ENCODE data around the gene TRAPPC2L. TPM values are rescaled to one million over a fixed set of nuclear protein-coding genes. Genes with fewer than 3 reads are reported as not detected.

TRAPPC2L gene
- total and polyA plus RNA-seq, 5 donors from 2014 or later, result 49.5 to 164 (median 126) TPM

DNA sequence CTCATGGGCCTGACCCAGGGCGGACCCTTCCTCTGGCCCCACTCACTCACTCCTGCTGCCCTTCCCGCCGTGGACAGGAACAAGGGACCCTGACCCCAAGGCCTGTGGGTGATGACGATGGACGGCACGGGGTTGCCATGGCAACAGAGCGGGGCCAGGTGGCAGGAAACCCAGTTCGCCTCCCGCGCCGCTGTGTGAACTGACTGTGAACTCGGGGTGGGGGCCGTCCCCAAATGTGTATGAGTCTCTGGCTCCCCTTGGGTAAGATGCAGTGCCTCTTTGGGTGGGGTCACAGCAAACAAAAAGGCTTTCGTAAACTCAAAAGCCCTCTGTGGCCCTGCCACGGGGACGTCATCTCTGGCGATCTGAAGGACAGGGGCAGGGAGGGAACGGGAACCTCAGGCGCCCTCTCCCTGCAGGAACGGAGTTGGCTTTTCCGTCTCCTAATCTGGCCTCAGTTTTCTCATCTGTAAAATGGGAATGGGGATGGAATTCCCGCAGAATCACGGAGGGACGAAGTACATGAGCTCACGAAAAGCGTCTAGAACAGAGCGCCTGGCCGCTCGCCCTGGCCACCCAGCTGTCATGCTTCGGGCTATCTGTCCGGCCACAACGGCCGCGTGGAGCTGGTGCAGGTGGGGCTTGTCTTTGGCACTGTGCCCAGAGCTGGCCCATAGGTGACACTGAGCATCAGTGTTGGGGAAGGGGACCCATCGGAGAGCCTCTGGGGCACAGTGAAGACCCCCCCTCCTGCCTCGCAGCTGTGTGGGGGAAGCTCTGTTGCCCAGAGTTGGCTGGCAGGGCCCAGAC, 54.4 kb downstream of the TRAPPC2L start:
- ATAC-seq (ENCODE audit: low read depth in 2 of 2), result no peak
- no peaks in the 10 kb centered on the region for H3K36me3 ChIP-seq (ENCODE audit: control insufficient read depth, insufficient read depth, low read length)
- H3K27me3 Mint-ChIP-seq, result peaks cover 5% of the 10 kb centered on the region
- no peaks in the 10 kb centered on the region for H3K4me1 Mint-ChIP-seq
- H3K4me1 ChIP-seq (ENCODE audit: control insufficient read depth, insufficient read depth, low read length, poor library complexity, severe bottlenecking), result no peaks in the 10 kb centered on the region
- H3K27ac Mint-ChIP-seq, result peak overlapping the region in 1 of 3 donors; percentile 26
- no peak overlapping the region for H3K4me3 Mint-ChIP-seq
- H3K9me3 ChIP-seq (ENCODE audit: control insufficient read depth in 2 of 2, low read length in 2 of 2), result no peaks in the 10 kb centered on the region
- no peaks in the 10 kb centered on the region for H3K9me3 Mint-ChIP-seq
- H3K27ac ChIP-seq (ENCODE audit: insufficient read depth, low read length, poor library complexity, severe bottlenecking), result no peak overlapping the region
- H3K4me3 ChIP-seq (ENCODE audit: low read depth, low read length), result no peak overlapping the region
- no peaks in the 10 kb centered on the region for H3K27me3 ChIP-seq (ENCODE audit: control insufficient read depth, insufficient read depth, low read length)
- H3K36me3 Mint-ChIP-seq, result no peaks in the 10 kb centered on the region
- DNase-seq, result no peak

DNA sequence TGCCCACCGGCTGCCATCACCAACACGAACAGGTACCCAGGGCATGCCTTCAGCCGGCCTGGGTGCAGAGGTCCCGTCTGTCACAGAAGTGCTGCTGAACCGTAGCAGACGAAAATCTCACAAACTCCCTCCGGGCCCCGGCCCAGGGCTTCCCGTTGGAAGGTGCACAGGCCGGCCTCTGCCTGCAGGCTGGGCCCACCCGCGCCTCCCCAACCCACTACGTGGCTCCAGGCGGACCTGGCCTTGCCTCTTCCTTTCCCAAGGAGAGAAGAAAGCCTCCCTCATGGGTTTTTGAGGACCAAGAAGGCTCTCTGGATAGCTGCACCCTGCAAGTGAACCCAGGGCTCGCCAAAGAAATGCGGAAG, 55.0 kb downstream of the TRAPPC2L start:
- H3K27me3 Mint-ChIP-seq, result peaks cover 5% of the 10 kb centered on the region
- Histone ChIP-seq H3K9me3 (ENCODE audit: control insufficient read depth in 2 of 2, low read length in 2 of 2) (no peaks in the 10 kb centered on the region), H3K27ac (ENCODE audit: insufficient read depth, low read length, poor library complexity, severe bottlenecking) (no peak overlapping the region), H3K36me3 (ENCODE audit: control insufficient read depth, insufficient read depth, low read length) (no peaks in the 10 kb centered on the region), H3K4me3 (ENCODE audit: low read depth, low read length) (no peak overlapping the region), H3K27me3 (ENCODE audit: control insufficient read depth, insufficient read depth, low read length) (no peaks in the 10 kb centered on the region), H3K4me1 (ENCODE audit: control insufficient read depth, insufficient read depth, low read length, poor library complexity, severe bottlenecking) (no peaks in the 10 kb centered on the region)
- DNase-seq, result no peak
- no peak for ATAC-seq (ENCODE audit: low read depth in 2 of 2)
- no peak overlapping the region for H3K4me3 Mint-ChIP-seq
- H3K4me1 Mint-ChIP-seq, result no peaks in the 10 kb centered on the region
- H3K36me3 Mint-ChIP-seq, result no peaks in the 10 kb centered on the region
- H3K27ac Mint-ChIP-seq, result no peak overlapping the region
- H3K9me3 Mint-ChIP-seq, result no peaks in the 10 kb centered on the region

Other genes starting within 250 kb of the TRAPPC2L start
- gene IL17C, start 218.6 kb upstream of the TRAPPC2L start, total RNA-seq, result 1.2 TPM
- not detected for gene IL17C, start 218.6 kb upstream of the TRAPPC2L start, polyA plus RNA-seq
- 351 TPM for gene CYBA, start 206.1 kb upstream of the TRAPPC2L start, total RNA-seq
- gene CYBA, start 206.1 kb upstream of the TRAPPC2L start, polyA plus RNA-seq, result 100 to 1,000 TPM; 707 to 964 (median 782) TPM
- 59.7 TPM for gene MVD, start 194.0 kb upstream of the TRAPPC2L start, total RNA-seq
- 10 to 100 TPM; 19.6 to 27.8 (median 21.9) TPM for gene MVD, start 194.0 kb upstream of the TRAPPC2L start, polyA plus RNA-seq
- gene SNAI3, start 170.6 kb upstream of the TRAPPC2L start, total RNA-seq, result 10.4 TPM
- 10 to 100 TPM; 13.5 to 17.4 (median 16.5) TPM for gene SNAI3, start 170.6 kb upstream of the TRAPPC2L start, polyA plus RNA-seq
- gene RNF166, start 150.7 kb upstream of the TRAPPC2L start, total RNA-seq, result 420 TPM
- gene RNF166, start 150.7 kb upstream of the TRAPPC2L start, polyA plus RNA-seq, result 100 to 1,000 TPM in 1 of 4 donors, 10 to 100 TPM in 3; 63.6 to 118 (median 97.3) TPM
- 26.0 TPM for gene CTU2, start 150.6 kb upstream of the TRAPPC2L start, total RNA-seq
- gene CTU2, start 150.6 kb upstream of the TRAPPC2L start, polyA plus RNA-seq, result 10 to 100 TPM; 11.8 to 14.0 (median 12.6) TPM
- 337 TPM for gene PIEZO1, start 71.9 kb upstream of the TRAPPC2L start, total RNA-seq
- 10 to 100 TPM; 18.1 to 23.6 (median 19.9) TPM for gene PIEZO1, start 71.9 kb upstream of the TRAPPC2L start, polyA plus RNA-seq
- 4.8 TPM for gene CDT1, start 53.3 kb upstream of the TRAPPC2L start, total RNA-seq
- 1 to 10 TPM in 2 of 4 donors, under 1 TPM in 2; 0.60 to 1.4 (median 1.2) TPM for gene CDT1, start 53.3 kb upstream of the TRAPPC2L start, polyA plus RNA-seq
- 145 TPM for gene APRT, start 45.2 kb upstream of the TRAPPC2L start, total RNA-seq
- gene APRT, start 45.2 kb upstream of the TRAPPC2L start, polyA plus RNA-seq, result 100 to 1,000 TPM; 370 to 489 (median 443) TPM
- 63.1 TPM for gene GALNS, start 180 bp upstream of the TRAPPC2L start, total RNA-seq
- gene GALNS, start 180 bp upstream of the TRAPPC2L start, polyA plus RNA-seq, result 10 to 100 TPM in 3 of 4 donors, 1 to 10 TPM in 1; 8.1 to 13.9 (median 11.3) TPM
- not detected for gene PABPN1L, start 9.5 kb downstream of the TRAPPC2L start, total RNA-seq
- gene PABPN1L, start 9.5 kb downstream of the TRAPPC2L start, polyA plus RNA-seq, result not detected
- gene CBFA2T3, start 120.1 kb downstream of the TRAPPC2L start, total RNA-seq, result 1.3 TPM
- gene CBFA2T3, start 120.1 kb downstream of the TRAPPC2L start, polyA plus RNA-seq, result under 1 TPM in 1 of 4 donors, not detected in 3; 0.25 TPM
- 56.3 TPM for gene ACSF3, start 236.7 kb downstream of the TRAPPC2L start, total RNA-seq
- 10 to 100 TPM; 24.1 to 32.8 (median 27.8) TPM for gene ACSF3, start 236.7 kb downstream of the TRAPPC2L start, polyA plus RNA-seq

Data from CD4-positive, CD25-positive, alpha-beta regulatory T cell (primary cell).